WTC11 (cell line): ENCODE results near the gene CXCR5.

Experiments
- ATF1 ChIP-seq: sonication (generic); formaldehyde crosslinking; IDR thresholded peaks from 2 replicates; pipeline ENCODE4 v1.8.1; 2023; ENCODE audit warnings: mild to moderate bottlenecking, moderate library complexity, missing genetic modification reagents
- CTCF ChIP-seq: fragments of 200-600 bp; IDR thresholded peaks from 2 replicates; pipeline ENCODE4 v1.8.0; 2022; ENCODE audit warnings: antibody characterized with exemption
- E2F1 ChIP-seq: sonication (generic); formaldehyde crosslinking; IDR thresholded peaks from 2 replicates; pipeline ENCODE4 v1.8.0; 2022; ENCODE audit warnings: mild to moderate bottlenecking, missing genetic modification reagents
- FOXP1 ChIP-seq: sonication (generic); formaldehyde crosslinking; IDR thresholded peaks from 2 replicates; pipeline ENCODE4 v1.8.0; 2022; ENCODE audit warnings: missing genetic modification reagents, mild to moderate bottlenecking, moderate library complexity, borderline replicate concordance
- JUN ChIP-seq: sonication (generic); formaldehyde crosslinking; IDR thresholded peaks from 2 replicates; pipeline ENCODE4 v1.8.0; 2023; ENCODE audit warnings: mild to moderate bottlenecking, missing genetic modification reagents
- ZNF671 ChIP-seq: fragments of 250-450 bp; sonication (Bioruptor Pico); IDR thresholded peaks from 2 replicates; pipeline ENCODE4 v1.8.0; 2021; ENCODE audit warnings: mild to moderate bottlenecking
- TF ChIP-seq, protein P1 (sequence below): sonication (generic); formaldehyde crosslinking; IDR thresholded peaks from 2 replicates; pipeline ENCODE4 v1.8.1; 2023; ENCODE audit warnings: mild to moderate bottlenecking, missing genetic modification reagents
- TF ChIP-seq, protein P2 (sequence below): sonication (generic); formaldehyde crosslinking; IDR thresholded peaks from 2 replicates; pipeline ENCODE4 v1.8.1; 2022; ENCODE audit warnings: mild to moderate bottlenecking, missing genetic modification reagents, moderate library complexity, borderline replicate concordance

DNA sequence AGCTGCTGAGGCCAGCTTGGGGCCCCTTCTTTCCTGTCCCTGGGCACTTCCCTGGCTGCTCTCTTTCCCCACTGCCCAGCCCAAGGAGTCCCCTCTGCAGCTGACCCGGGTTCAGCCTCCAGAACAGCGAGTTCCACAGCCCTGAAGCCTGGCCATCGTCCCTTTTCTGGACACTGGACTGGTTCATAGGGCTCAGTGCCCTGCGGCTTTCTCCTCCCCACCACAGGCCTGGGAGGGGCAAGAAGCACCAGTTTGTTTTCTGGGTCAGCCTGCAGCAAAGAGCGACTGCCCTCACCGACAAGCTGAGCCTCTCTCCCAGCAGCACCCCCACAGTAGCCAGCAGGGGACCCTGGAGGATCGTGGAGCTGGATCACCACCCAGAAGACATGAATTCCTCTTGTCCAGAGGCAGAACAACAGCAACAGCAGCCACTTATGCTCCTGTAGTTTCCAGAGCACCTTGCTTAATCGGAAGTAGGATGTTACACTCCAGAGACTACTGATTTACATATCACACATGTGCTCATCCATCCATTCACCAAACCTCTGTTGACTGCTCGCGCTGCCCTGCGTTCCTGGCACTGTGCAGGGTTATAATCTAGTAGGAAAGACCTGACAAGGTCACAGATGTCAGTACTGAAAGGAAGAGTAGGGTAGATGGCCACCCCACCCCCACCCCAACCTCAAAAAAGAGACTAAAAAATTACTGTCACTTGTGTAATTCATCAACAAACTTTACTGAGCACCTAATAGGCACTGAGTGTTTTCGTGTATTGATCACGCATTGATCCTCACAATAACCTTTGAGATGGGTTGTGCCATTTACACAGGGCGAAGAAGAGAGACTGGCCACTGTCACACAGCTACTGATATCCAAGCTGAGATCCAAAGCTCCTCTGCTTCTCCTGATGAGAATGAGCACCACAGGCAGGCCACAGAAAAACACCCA lies 13.0 kb upstream of the CXCR5 start:
- TF ChIP-seq E2F1 (no peak), ATF1 (CRISPR knock-in tag) (no peak), CTCF (no peak), JUN (CRISPR knock-in tag) (no peak), FOXP1 (CRISPR knock-in tag) (no peak), ZNF671 (CRISPR knock-in tag) (no peak)
- TF ChIP-seq, protein P1, sequence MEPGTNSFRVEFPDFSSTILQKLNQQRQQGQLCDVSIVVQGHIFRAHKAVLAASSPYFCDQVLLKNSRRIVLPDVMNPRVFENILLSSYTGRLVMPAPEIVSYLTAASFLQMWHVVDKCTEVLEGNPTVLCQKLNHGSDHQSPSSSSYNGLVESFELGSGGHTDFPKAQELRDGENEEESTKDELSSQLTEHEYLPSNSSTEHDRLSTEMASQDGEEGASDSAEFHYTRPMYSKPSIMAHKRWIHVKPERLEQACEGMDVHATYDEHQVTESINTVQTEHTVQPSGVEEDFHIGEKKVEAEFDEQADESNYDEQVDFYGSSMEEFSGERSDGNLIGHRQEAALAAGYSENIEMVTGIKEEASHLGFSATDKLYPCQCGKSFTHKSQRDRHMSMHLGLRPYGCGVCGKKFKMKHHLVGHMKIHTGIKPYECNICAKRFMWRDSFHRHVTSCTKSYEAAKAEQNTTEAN (CRISPR knock-in tag) = no peak
- TF ChIP-seq, protein P2, sequence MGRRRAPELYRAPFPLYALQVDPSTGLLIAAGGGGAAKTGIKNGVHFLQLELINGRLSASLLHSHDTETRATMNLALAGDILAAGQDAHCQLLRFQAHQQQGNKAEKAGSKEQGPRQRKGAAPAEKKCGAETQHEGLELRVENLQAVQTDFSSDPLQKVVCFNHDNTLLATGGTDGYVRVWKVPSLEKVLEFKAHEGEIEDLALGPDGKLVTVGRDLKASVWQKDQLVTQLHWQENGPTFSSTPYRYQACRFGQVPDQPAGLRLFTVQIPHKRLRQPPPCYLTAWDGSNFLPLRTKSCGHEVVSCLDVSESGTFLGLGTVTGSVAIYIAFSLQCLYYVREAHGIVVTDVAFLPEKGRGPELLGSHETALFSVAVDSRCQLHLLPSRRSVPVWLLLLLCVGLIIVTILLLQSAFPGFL (CRISPR knock-in tag) = no peak
